ENCODE data around the gene TTBK2.

The TTBK2 gene

DNA sequence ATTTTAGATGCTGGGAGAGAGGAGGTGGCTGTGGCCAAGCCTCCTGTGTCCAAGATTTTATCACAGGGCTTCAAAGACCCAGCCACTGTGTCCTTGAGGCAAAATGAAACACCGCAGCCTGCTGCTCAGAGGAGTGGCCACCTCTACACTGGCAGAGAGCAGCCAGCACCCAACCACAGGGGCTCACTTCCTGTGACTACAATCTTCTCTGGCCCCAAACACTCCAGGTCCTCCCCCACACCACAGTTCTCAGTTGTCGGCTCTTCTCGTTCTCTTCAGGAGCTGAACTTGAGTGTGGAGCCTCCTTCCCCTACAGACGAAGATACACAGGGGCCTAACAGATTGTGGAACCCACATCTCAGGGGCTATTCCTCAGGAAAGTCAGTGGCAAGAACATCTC lies 229.3 kb downstream of the TTBK2 start:
- Mint-ChIP-seq H3K27ac (no peak overlapping the region), H3K27me3 (ENCODE audit: low read depth) (no peaks in the 10 kb centered on the region), H3K4me3 (no peak overlapping the region), H3K4me1 (no peaks in the 10 kb centered on the region), H3K36me3 (ENCODE audit: low read depth) (peaks cover 25% of the 10 kb centered on the region), H3K9me3 (no peaks in the 10 kb centered on the region)
- TF ChIP-seq, protein P1, sequence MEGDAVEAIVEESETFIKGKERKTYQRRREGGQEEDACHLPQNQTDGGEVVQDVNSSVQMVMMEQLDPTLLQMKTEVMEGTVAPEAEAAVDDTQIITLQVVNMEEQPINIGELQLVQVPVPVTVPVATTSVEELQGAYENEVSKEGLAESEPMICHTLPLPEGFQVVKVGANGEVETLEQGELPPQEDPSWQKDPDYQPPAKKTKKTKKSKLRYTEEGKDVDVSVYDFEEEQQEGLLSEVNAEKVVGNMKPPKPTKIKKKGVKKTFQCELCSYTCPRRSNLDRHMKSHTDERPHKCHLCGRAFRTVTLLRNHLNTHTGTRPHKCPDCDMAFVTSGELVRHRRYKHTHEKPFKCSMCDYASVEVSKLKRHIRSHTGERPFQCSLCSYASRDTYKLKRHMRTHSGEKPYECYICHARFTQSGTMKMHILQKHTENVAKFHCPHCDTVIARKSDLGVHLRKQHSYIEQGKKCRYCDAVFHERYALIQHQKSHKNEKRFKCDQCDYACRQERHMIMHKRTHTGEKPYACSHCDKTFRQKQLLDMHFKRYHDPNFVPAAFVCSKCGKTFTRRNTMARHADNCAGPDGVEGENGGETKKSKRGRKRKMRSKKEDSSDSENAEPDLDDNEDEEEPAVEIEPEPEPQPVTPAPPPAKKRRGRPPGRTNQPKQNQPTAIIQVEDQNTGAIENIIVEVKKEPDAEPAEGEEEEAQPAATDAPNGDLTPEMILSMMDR (IDR thresholded peaks at IDR 0.05; ENCODE audit: unreplicated experiment in 3 of 3) = no peak
